ENCODE measurements around the gene LRG1.
"Not testable (repeated sequence)": the region's sequence is repeated elsewhere in the genome, so short reads cannot be mapped to it uniquely, and the experiment has no call there.

Gene LRG1

DNA sequence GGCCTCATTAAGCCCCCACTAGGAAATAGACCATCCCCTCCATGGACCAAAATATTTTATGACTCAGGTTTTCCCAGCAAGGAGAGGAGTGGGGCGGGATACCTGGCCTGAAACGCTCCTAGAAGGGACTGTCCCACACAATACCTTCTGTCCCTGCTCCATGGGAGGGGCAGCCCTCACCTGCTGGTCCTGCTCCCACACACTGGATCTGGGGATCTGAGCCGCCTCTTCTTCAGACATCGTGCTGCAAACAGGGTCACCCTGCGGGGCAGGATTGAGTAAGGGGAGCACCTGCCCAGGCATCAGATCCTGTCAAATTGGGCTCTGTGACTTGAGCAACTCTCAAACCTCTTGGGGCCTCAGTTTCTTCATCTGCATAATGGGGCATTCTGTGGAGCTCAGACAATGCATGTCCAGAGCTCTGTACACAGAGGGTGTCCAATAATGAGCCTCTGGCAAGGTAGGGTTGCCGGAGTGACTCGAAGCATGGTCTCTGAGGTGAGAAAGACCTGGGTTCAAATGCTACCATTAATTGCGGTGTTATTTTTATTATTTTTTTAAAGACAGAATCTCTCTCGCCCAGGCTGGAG, 5.9 kb downstream of the LRG1 start:
- TF ChIP-seq, protein P1, sequence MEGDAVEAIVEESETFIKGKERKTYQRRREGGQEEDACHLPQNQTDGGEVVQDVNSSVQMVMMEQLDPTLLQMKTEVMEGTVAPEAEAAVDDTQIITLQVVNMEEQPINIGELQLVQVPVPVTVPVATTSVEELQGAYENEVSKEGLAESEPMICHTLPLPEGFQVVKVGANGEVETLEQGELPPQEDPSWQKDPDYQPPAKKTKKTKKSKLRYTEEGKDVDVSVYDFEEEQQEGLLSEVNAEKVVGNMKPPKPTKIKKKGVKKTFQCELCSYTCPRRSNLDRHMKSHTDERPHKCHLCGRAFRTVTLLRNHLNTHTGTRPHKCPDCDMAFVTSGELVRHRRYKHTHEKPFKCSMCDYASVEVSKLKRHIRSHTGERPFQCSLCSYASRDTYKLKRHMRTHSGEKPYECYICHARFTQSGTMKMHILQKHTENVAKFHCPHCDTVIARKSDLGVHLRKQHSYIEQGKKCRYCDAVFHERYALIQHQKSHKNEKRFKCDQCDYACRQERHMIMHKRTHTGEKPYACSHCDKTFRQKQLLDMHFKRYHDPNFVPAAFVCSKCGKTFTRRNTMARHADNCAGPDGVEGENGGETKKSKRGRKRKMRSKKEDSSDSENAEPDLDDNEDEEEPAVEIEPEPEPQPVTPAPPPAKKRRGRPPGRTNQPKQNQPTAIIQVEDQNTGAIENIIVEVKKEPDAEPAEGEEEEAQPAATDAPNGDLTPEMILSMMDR (IDR thresholded peaks at IDR 0.05; ENCODE audit: control insufficient read depth, extremely low read depth, insufficient read depth): no peak
- DNase-seq (ENCODE audit: low read depth): no peak
- no peak overlapping the region for H3K4me3 ChIP-seq (ENCODE audit: low read depth, low read length)

DNA sequence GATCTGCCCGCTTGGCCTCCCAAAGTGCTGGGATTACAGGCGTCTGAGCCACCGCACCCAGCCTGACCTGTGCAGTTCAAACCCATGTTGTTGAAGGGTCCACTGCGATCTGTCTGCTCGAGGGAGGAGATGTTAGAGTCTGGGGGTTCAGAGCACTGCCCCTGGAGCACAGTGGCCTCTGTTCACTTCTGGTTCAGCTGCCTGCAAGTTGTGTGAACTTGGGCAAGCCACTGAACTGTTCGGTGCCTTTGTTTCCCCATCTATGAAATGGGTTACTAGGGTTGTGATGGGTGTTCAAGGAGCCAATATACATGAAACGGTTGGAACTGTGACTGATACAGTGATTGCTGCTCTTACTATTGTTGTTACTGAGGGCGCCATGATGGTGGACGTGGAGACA, 6.5 kb downstream of the LRG1 start:
- no peak for DNase-seq (ENCODE audit: low read depth)
- TF ChIP-seq, protein P1 (IDR thresholded peaks at IDR 0.05; ENCODE audit: control insufficient read depth, extremely low read depth, insufficient read depth): no peak
- H3K4me3 ChIP-seq (ENCODE audit: low read depth, low read length): no peak overlapping the region

DNA sequence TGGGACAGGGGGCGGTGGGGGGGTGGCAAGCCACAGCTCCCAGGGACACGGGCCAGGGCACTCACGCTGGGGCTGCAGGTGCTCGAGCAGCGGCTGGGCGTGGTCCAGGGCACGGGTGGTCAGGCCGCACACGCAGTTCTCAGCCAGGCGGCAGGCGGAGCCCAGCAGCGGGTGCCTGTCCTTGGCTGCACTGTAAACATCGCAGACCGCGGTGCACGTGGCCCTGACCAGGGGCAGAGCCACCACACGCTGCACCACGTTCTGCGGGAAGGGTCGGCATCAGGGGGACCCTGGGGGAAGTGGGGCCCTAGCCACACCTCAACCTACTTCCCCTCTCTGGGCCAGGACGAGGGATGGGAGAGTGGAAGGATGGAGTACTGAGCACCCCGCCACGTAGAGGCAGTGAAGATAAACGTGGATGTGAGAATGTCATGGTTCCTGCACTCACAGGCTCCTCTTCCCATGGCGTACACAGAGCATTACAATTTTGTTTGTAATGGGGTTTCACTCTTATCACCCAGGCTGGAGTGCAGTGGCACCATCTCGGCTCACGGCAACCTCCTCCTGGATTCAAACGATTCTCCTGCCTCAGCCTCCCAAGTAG, 8.2 kb downstream of the LRG1 start:
- DNase-seq (ENCODE audit: low read depth): no peak
- TF ChIP-seq, protein P1 (IDR thresholded peaks at IDR 0.05; ENCODE audit: control insufficient read depth, extremely low read depth, insufficient read depth): no peak
- no peak overlapping the region for H3K4me3 ChIP-seq (ENCODE audit: low read depth, low read length)

DNA sequence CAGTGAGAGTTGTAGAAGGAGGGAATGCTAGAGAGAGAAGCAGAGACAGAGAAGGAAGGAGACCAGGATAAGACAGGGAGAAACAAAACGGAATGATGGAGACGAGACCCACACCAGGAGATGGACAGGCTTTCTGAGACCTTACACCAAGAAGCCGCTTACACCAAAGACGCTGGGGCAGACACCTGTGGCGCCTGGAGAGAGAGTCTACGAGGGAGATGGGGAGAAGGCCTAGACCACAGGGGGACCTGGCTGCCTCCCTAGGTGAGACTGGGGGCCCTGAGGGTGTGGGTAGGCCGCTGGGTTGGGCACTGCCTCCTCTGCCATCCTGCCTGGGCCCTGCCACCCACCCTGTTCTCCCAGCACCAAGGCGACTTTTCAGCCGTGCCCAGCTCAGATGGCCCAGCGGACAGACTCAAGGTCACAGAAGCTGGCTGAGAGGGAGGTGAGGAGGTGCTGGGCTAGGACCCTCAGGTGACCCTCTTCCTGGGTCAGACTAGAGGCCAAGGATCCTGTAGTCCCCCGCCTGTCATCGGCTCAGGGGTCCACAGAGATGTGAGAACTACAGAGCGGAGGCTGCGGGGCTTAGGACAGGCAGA, 9.8 kb downstream of the LRG1 start:
- TF ChIP-seq, protein P1 (IDR thresholded peaks at IDR 0.05; ENCODE audit: control insufficient read depth, extremely low read depth, insufficient read depth): no peak
- H3K4me3 ChIP-seq (ENCODE audit: low read depth, low read length): no peak overlapping the region
- DNase-seq (ENCODE audit: low read depth): no peak

DNA sequence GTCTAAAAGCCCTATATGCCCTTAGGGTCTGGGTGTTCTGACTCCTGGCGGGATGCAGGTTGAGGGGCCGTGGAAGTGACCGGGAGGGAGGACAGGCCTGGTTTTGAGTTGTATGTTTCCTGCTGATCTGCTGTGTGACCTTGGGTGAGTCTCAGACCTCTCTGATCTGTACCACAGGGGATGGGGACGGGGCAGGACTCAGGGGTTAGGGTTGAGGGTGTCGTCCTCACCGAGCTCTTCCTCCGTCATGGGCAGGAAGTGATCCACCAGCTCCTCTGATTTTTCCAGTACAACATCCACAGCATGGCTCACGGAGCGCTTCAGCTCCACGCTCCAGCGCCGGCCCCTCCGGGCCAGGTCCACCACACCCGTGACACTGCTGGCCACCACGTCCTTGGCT, 11.0 kb downstream of the LRG1 start:
- no peak overlapping the region for H3K4me3 ChIP-seq (ENCODE audit: low read depth, low read length)
- TF ChIP-seq, protein P1 (IDR thresholded peaks at IDR 0.05; ENCODE audit: control insufficient read depth, extremely low read depth, insufficient read depth): no peak
- DNase-seq (ENCODE audit: low read depth): no peak

DNA sequence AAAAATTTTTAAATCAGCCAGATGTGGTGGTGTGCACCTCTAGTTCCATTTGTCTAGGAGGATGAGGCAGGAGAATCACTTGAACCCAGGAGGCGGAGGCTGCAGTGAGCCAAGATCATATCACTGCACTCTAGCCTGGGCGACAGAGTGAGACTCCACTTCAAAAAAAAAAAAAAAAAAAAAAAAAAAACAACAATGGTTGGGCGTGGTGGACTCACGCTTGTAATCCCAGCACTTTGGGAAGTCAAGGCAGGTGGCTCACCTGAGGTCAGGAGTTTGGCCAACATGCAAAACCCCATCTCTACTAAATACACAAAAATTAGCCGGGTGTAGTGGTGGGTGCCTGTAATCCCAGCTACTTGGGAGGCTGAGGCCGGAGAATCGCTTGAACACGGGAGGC, 12.5 kb downstream of the LRG1 start:
- DNase-seq (ENCODE audit: low read depth); H3K4me3 ChIP-seq (ENCODE audit: low read depth, low read length): not testable (repeated sequence)

DNA sequence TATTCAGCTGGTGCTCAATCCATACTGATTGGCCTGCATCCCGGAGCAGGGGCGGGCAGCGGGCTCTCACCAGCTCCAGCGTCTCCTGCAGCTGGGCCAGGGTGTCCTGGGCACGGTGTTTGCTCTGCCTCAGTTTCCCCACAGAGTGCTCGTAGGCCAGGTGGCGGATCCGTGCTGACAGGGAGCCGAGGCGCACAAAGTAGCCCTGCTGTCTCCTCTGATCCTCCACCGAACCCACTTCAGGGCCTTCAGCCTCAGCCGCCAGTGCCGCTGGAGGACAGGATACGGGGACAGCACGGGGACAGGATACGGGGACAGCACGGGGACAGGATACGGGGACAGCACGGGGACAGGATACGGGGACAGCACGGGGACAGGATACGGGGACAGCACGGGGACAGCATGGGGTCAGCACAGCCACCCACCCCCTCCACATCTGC, 14.3 kb downstream of the LRG1 start:
- no peak for DNase-seq (ENCODE audit: low read depth)
- TF ChIP-seq, protein P1 (IDR thresholded peaks at IDR 0.05; ENCODE audit: control insufficient read depth, extremely low read depth, insufficient read depth): no peak; the same call in 1 of the 2 replicates
- H3K4me3 ChIP-seq (ENCODE audit: low read depth, low read length): no peak overlapping the region

Measured in LNCaP clone FGC (cell line).